Heart right ventricle (tissue), 16 donors: ENCODE measurements around the gene EFCAB11. TPM values are rescaled to one million over a fixed set of nuclear protein-coding genes. Genes with fewer than 3 reads are reported as not detected.
"Not testable (repeated sequence)": the region's sequence is repeated elsewhere in the genome, so short reads cannot be mapped to it uniquely, and the experiment has no call there.

Experiments used
- ATAC-seq, 8 donors: fragments of 200-7000 bp; cut with Tn5 transposase; one replicate each; pipeline ENCODE4 v1.9.1; 2020; ENCODE audit warnings: mild to moderate bottlenecking in 8 of 8, moderate library complexity in 8 of 8, moderate number of reproducible peaks in 1 of 8
- DNase-seq, 2 donors: peaks; one replicate each; pipeline ENCODE4 v3.0.0-alpha.2; 2020
- H3K27ac ChIP-seq, 10 donors: fragments of 200-600 bp; sonication (generic) in 2 of 10; one replicate each; pipeline versions ENCODE4 v1.5.0 to v1.8.0; 2020 to 2022; ENCODE audit warnings: mild to moderate bottlenecking in 3 of 10
- H3K27me3 ChIP-seq, 7 donors: fragments of 200-600 bp; one replicate each; pipeline ENCODE4 v1.8.0; 2021 to 2022; ENCODE audit warnings: mild to moderate bottlenecking in 2 of 7
- H3K36me3 ChIP-seq, 9 donors: fragments of 200-600 bp; sonication (generic) in 1 of 9; one replicate each; pipeline versions ENCODE4 v1.5.0 to v1.8.0; 2020 to 2022; ENCODE audit warnings: mild to moderate bottlenecking in 2 of 9
- H3K4me1 ChIP-seq, 9 donors: fragments of 200-600 bp; sonication (generic) in 1 of 9; one replicate each; pipeline versions ENCODE4 v1.5.0 to v1.8.0; 2020 to 2022; ENCODE audit warnings: mild to moderate bottlenecking in 4 of 9
- H3K4me3 ChIP-seq, 10 donors: fragments of 200-600 bp; sonication (generic) in 2 of 10; one replicate each; pipeline versions ENCODE4 v1.5.0 to v1.8.0; 2020 to 2022; ENCODE audit warnings: mild to moderate bottlenecking in 7 of 10, moderate library complexity in 2 of 10
- H3K9me3 ChIP-seq, 11 donors: fragments of 200-600 bp in 10 of 11; sonication (generic) in 2 of 11; one replicate each; pipeline versions ENCODE4 v1.5.0 to v1.8.0; 2013 to 2022; ENCODE audit warnings: mild to moderate bottlenecking in 2 of 11, control low read depth in 1 of 11, moderate library complexity in 1 of 11
- CTCF ChIP-seq, 9 donors: fragments of 200-600 bp; sonication (generic) in 2 of 9; IDR thresholded peaks; one replicate each; pipeline versions ENCODE4 v1.5.0 to v1.8.0; 2021 to 2022; ENCODE audit warnings: antibody characterized with exemption in 9 of 9, mild to moderate bottlenecking in 5 of 9, moderate library complexity in 1 of 9
- WGBS, 2 donors: extraction: QIAGEN DNeasy Blood & Tissue Kit; methylation state at CpG; one replicate each; pipeline ENCODE4 v1.1.7; 2013; ENCODE audit warnings: inconsistent platforms in 1 of 2; 5-methylcytosine and 5-hydroxymethylcytosine counted together
- intact Hi-C, 10 donors: fragments of 100-400 bp; cut with DNase I; formaldehyde crosslinking; loops; one replicate each; pipeline versions ENCODE4 v1.11.1 to v1.14.2; 2022
- polyA plus RNA-seq, 2 donors: library from polyadenylated mRNA; stranded (reverse); fragments of 200-250 nt; gene quantifications; one replicate each; pipeline ENCODE4 v1.2.3, GENCODE V29; 2013
- total RNA-seq, 10 donors: library from RNA; stranded (reverse); fragmentation: NEBNext Ultra II Directional in 3 of 10; extraction: Animal tissue kit (Norgen Biotek cat#: 25700) in 3 of 10; gene quantifications; one replicate each; pipeline versions ENCODE4 v1.2.1 to v1.2.4, GENCODE V29; 2021 to 2023
- donor health status: Arrhythmogenic right ventricular cardiomyopathy.
- donor health status: ischemic (EF 13 %, LVEDD 7.1; RV severe dilation, severe dysfunction).
- donor health status: healthy with polysubstance abuse.
- donor health status: DM: no; HTN: yes; CAD: no.
- donor health status: DM: no; HTN: no; CAD: no.
- donor health status: ischemic (EF 25% LVEDD 6.9; RV normal size, moderate dysfunction).
- donor health status: ischemic (EF 25% LVEDD 5.7; RV mildly dilated, moderate dysfunction).
- donor health status: healthy.
- donor health status: DM: yes; HTN: yes; CAD: no.
- donor health status: Ischemic cardiomyopathy.
- donor health status: ischemic (EF 35%, LVEDD 5.7; RV mildly dilated, moderate dysfunction).
- donor health status: nonischemic (EF 11% LVEDD 7.7; RV severe dilation, severe dysfunction).
- donor health status: DM: yes; HTN: yes; CAD: no.
- donor health status: PGD.
- donor health status: ischemic (EF 29% LVEDD 5.4; RV normal size, mild dysfunction).
- donor health status: nonischemic (EF 23%, LVEDD 6.1; RV moderate dilation, normal function).

EFCAB11 gene
- total and polyA plus RNA-seq, 12 donors = 0.95 to 6.7 (median 3.4) TPM

- Histone ChIP-seq H3K4me3 (no peak overlapping the region), H3K27ac (no peak overlapping the region), H3K27me3 (no peaks in the 10 kb centered on the region), H3K9me3 (peaks cover 0 to 13% (median 6%) of the 10 kb centered on the region in 11 donors), H3K4me1 (no peaks in the 10 kb centered on the region), H3K36me3 (no peaks in the 10 kb centered on the region)
- no peak for TF ChIP-seq CTCF (IDR thresholded peaks at IDR 0.05)
- no peak for ATAC-seq
- intact Hi-C loops = no loop called here
- WGBS, 2 donors = 72 to 80% methylated on average over 6 of the region's 6 CpGs
- DNase-seq = no peak
Observed at GRCh38 chr14:89892953-89893352, 61.6 kb downstream of the EFCAB11 start.

- not testable (repeated sequence) for ATAC-seq
Observed at GRCh38 chr14:89891721-89892120, 62.8 kb downstream of the EFCAB11 start.

GRCh38 chr14:89891055-89891454 is 63.5 kb downstream of the EFCAB11 start:
- WGBS, 2 donors = 91 to 92% methylated on average over 1 of the region's 1 CpG
- ATAC-seq = no peak

More at GRCh38 chr14:89891721-89892120, 62.8 kb downstream of the EFCAB11 start:
- H3K27ac ChIP-seq, H3K27me3 ChIP-seq, intact Hi-C loops, H3K4me3 ChIP-seq, H3K36me3 ChIP-seq, DNase-seq, H3K4me1 ChIP-seq: not testable (repeated sequence)
- WGBS, 2 donors = 95% methylated on average over 35 of the region's 35 CpGs
- H3K9me3 ChIP-seq = peaks cover 0 to 13% (median 6%) of the 10 kb centered on the region in 11 donors

GRCh38 chr14:89890589-89890988 is 63.9 kb downstream of the EFCAB11 start:
- Histone ChIP-seq H3K36me3 (no peaks in the 10 kb centered on the region), H3K27me3 (no peaks in the 10 kb centered on the region), H3K4me1 (no peaks in the 10 kb centered on the region), H3K27ac (no peak overlapping the region), H3K4me3 (no peak overlapping the region), H3K9me3 (peaks cover 0 to 13% (median 6%) of the 10 kb centered on the region in 11 donors)
- ATAC-seq (no peak), DNase-seq (no peak)
- no peak for TF ChIP-seq CTCF (IDR thresholded peaks at IDR 0.05)
- WGBS, 2 donors = 94% methylated on average over 4 of the region's 4 CpGs
- intact Hi-C loops = no loop called here

More at GRCh38 chr14:89891055-89891454, 63.5 kb downstream of the EFCAB11 start:
- TF ChIP-seq CTCF (IDR thresholded peaks at IDR 0.05) = no peak
- H3K27me3 ChIP-seq = no peaks in the 10 kb centered on the region
- DNase-seq = no peak
- H3K27ac ChIP-seq = no peak overlapping the region
- H3K4me3 ChIP-seq = no peak overlapping the region
- H3K36me3 ChIP-seq = no peaks in the 10 kb centered on the region
- H3K4me1 ChIP-seq = no peaks in the 10 kb centered on the region
- H3K9me3 ChIP-seq = peaks cover 0 to 13% (median 6%) of the 10 kb centered on the region in 11 donors
- intact Hi-C loops = no loop called here

GRCh38 chr14:89889626-89890025 is 64.9 kb downstream of the EFCAB11 start:
- no peak for TF ChIP-seq CTCF (IDR thresholded peaks at IDR 0.05)
- Histone ChIP-seq H3K9me3 (peaks cover 0 to 13% (median 6%) of the 10 kb centered on the region in 11 donors), H3K27me3 (no peaks in the 10 kb centered on the region), H3K36me3 (no peaks in the 10 kb centered on the region), H3K4me3 (no peak overlapping the region), H3K4me1 (no peaks in the 10 kb centered on the region), H3K27ac (no peak overlapping the region)
- DNase-seq (no peak), ATAC-seq (no peak)
- 97 to 98% methylated on average over 4 of the region's 4 CpGs for WGBS, 2 donors
- intact Hi-C loops = no loop called here
